HT1080 (cell line): ENCODE results near the gene RPS6KA4. TPM values are rescaled to one million over a fixed set of nuclear protein-coding genes. Genes with fewer than 3 reads are reported as not detected.

Experiments used
- DNase-seq: peaks from one replicate; pipeline ENCODE4 v3.0.0-alpha.2; 2015; ENCODE audit warnings: low read depth
- total RNA-seq: library from RNA; depleted of rRNA; stranded (reverse); fragments of >200 nt; shearing (Covaris generic); gene quantifications from 2 replicates; pipeline ENCODE4 v1.2.3, GENCODE V29; 2014

Gene RPS6KA4
- total RNA-seq, 1 experiment from 2014 or later, result 86.9 TPM

GRCh38 chr11:64324692-64325469, 34.1 kb upstream of the RPS6KA4 start:
- DNase-seq, result no peak

DNA sequence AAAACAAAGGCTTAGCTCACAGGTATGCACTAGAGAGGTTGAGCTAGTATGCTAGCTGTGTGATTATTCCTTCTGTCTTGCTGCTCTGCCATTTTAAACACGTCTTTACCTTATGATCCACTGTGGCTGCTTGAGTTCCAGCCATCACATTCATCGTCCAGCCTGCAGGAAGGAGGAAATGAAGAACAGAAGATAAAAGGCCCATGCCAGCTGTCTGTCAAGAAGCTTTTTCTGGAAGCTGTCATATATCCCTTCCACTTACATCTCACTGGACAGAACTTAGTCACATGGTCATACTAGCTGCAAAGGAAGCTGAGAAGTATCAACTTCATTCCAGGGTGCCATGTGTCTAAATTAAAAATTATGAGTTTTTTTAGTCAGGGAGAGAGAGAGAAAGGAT, 31.6 kb upstream of the RPS6KA4 start:
- no peak for DNase-seq

DNA sequence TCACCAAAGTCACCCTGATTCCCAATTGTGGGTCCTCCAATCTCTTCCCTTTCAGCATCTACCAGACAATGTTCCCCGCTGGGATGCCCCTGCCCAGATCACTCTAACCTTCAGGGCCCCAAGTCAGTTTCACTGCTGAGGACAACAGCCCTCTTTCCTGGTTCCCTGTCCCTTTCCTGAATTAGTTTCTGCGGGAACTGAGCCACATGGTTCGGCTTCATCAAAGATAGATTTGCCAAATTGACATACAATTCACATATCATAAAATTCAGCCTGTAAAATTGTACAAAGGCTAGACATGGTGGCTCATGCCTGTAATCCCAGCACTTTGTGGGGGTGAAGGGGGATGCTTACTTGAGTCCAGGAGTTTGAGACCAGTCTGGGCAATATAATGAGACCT, 31.0 kb upstream of the RPS6KA4 start:
- DNase-seq, result no peak

DNA sequence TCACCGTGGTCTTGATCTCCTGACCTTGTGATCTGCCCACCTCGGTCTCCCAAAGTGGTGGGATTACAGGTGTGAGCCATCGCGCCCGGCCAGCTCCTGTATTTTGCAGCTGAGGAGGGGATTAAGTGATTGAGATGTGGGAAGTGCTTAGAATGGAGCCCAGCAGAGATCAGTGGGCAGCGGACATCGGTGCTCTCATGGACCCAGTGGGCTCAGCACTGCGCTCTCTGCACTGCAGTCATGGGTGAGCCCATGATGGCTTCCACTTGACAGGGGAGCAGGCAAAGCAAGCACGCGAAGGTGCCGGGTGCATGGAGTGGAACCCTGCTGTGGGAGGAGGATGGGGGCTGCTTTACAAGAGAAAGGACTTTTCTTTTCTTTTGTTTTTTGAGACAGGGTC, 28.1 kb upstream of the RPS6KA4 start:
- no peak for DNase-seq

DNA sequence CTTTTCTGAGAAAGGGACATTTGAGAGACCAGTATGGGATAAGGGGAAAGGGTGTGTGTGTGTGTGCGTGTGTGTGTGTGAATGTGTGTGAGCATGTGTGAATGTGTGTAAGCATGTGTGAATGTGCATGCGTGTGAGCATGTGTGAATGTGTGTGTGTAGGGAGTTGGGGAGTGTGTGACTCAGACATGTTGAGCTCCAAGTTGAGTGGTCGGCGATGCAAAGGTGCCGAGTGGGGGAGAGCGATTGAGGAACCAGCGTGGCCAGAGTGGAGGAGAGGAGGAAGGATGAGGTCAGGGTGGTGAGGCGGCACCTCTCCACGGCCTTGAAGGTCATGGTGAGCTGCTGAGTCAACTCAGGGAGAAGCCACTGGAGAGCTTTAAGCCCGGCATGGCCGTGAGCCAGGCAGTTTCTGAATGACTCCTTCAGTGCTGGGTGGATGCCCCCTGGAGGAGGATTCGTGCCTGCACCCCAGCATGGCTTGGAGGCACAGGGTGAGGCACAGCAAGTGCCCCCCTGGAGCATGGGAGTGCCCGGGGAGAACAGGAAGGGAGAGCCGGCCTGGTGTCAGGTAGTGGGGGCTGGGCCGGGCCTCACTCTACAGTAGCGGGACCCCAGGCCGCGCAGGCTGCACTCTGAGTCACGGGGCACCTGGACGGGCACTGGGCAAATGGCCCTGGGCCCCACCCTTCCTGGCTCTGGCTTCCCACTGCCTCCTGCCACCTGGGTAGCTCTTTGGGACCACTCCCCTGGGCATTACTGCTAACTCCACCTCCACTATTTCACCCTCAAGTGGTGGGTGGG, 27.2 kb upstream of the RPS6KA4 start:
- DNase-seq, result peak; percentile 90

DNA sequence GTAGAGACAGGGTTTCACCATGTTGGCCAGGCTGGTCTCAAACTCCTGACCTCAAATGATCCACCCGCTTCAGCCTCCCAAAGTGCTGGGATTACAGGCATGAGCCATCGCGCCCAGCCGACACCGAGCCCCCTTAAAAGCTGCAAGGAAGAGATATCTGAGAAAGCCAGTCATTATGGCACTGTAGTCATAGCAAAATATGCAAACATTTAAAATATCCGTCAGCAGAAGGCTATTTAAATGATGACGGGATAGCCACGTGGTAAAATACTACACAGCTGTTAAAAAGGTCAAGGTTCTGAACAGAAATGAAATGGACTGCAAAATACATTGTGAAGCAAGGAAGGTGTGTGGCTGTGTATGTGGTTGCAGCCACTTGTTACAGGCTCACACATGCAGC, 25.4 kb upstream of the RPS6KA4 start:
- DNase-seq, result no peak

DNA sequence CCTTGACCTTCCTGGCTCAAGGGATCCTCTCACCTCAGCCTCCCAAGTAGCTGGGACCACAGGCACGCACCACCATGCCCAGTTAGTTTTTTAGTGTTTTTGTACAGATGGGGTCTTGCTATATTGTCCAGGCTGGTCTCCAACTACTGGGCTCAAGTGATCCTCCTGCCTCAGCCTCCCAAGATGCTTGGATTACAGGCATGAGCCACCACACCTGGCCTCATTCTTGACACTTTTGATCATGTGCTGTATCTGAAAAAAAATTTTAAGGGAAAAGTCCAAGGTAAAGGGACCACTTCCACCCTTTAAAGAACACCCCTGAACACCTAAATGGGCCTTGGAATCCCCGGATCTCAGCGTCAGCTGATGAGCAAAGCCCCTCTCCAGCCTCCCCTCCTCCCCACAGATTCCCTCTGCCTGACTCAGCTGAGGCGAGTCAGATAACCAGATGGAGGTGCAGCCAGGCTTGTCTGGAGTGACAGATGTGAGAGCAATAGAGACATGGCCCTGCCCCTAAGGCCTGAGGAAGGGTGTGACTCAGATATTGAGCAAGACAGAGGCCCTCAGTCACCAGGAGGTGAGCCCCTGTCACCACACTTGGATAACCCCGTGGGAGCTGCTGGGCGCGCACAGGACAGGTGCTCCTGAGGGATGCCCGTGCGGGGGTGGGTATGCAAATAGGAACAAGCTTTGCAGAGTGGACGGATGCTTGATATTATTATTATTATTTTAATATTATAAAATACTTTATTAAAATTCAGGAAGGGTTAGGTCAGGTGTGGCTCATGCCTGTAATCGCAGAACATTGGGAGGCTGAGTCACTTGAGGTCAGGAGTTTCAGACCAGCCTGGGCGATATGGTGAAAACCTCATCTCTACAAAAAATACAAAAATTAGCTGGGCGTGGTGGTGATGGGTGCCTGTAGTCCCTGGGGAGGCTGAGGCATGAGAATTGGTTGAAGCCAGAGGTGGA, 23.9 kb upstream of the RPS6KA4 start:
- peak; percentile 98 for DNase-seq

DNA sequence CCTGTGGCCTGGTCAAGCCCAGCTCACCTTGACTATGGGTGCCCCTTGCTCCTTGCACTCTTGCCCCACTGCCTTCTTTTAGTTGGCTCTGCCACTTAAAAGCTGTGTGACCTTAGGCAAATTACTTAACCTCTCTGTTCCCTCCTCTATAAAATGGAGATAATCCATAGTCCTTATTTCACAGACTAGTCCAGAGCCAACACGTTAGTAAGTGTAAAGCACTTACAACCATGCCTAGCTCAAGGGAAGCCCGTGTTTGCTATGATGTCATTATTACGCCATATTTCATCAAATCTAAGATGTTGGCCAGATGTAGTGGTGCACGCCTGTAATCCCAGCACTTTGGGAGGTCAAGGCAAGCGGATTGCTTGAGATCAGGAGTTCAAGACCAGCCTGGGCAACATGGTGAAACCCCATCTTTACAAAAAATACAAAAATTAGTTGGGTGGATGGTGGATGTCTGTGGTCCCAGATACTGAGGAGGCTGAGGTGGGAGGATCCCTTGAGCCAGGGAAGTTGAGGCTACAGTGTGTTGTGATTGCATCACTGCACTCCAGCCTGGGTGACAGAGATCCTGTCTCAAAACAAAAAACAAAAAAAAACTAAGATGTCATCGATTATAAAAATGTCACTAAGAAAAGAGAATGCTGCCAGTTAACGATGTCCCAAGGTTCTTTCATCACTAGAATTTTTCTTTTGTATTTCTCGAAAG, 21.3 kb upstream of the RPS6KA4 start:
- DNase-seq, result no peak

DNA sequence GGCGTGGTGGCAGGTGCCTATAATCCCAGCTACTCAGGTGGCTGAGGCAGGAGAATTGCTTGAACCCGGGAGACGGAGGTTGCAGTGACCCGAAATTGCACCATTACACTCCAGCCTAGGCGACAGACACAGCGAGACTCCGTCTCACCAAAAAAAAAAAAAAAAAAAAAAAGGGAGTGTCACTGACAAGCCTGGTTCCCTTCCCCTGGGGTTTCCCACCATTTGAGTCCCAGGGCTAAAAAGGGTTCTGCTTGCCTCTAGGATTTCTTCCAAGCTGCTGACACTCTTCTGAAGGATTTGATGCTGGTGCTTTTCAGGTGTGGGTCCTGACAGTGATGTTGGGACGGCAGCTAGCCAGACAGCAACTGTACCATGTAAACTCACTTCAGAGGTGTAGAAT, 20.2 kb upstream of the RPS6KA4 start:
- DNase-seq, result no peak

DNA sequence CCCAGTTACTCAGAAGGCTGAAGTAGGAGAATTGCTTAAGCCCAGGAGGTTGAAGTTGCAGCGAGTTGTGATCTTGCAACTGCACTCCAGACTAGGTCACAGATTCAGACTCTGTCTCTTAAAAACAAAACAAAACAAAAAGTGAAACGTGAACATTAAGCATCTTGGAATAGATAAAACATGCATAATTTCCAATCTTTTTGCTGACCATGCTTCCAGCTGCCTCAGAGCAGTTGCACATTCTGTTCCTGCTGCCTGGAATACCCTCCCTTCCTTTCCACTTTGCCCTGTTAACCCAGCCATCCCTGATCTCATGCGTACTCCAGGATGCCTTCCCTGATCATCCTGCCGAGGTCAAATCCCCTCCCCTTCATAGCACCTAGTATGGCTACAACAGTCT, 19.7 kb upstream of the RPS6KA4 start:
- DNase-seq, result no peak

GRCh38 chr11:64339754-64340408, 19.1 kb upstream of the RPS6KA4 start, which contains the start of gene CCDC88B:
Gene CCDC88B, plus strand, starts transcription at chr11:64340204. Its CDS starts 63 bp downstream, at chr11:64340267.
- no peak for DNase-seq

DNA sequence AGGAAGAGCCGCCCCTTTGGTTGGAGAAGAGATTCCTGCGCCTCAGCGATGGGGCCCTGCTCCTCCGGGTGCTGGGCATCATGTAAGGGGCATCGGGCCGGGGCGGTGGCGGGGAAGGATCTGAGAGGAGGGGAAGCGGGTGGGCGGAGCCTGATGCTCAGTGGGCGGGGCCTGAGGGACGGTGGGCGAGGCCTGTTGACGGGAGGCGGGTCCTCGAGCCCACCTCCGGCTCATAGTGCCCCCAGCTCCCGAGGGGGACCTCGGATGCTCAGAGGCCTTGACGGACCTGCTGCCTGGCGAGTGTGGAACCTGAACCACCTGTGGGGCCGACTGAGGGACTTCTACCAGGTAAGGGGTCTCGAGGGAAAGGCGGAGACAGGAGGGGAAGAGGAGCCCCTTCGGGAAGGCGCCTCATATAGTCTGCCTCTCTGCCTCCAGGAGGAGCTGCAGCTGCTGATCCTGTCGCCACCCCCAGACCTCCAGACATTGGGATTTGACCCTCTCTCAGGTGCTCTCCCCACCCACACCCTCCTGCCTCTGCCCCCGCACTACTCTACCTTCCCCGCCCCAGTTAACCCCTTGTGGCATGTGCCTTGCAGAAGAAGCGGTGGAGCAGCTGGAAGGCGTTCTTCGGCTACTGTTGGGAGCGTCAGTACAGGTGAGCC, 18.2 kb upstream of the RPS6KA4 start:
- no peak for DNase-seq

DNA sequence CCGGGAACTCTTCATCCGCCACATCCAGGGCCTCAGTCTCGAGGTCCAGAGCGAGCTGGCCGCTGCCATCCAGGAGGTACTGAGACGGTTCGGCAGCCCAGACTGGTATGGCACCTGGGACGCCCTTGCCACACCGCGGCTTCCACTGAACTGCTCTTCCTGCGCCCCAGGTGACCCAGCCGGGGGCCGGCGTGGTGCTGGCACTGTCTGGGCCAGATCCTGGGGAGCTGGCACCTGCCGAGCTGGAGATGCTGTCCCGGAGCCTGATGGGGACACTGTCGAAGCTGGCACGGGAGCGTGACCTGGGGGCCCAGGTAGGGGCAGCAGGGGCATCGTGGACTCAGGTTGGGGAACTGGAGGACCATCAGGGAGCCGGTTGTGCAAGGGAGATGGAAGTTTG, 17.5 kb upstream of the RPS6KA4 start:
- no peak for DNase-seq

DNA sequence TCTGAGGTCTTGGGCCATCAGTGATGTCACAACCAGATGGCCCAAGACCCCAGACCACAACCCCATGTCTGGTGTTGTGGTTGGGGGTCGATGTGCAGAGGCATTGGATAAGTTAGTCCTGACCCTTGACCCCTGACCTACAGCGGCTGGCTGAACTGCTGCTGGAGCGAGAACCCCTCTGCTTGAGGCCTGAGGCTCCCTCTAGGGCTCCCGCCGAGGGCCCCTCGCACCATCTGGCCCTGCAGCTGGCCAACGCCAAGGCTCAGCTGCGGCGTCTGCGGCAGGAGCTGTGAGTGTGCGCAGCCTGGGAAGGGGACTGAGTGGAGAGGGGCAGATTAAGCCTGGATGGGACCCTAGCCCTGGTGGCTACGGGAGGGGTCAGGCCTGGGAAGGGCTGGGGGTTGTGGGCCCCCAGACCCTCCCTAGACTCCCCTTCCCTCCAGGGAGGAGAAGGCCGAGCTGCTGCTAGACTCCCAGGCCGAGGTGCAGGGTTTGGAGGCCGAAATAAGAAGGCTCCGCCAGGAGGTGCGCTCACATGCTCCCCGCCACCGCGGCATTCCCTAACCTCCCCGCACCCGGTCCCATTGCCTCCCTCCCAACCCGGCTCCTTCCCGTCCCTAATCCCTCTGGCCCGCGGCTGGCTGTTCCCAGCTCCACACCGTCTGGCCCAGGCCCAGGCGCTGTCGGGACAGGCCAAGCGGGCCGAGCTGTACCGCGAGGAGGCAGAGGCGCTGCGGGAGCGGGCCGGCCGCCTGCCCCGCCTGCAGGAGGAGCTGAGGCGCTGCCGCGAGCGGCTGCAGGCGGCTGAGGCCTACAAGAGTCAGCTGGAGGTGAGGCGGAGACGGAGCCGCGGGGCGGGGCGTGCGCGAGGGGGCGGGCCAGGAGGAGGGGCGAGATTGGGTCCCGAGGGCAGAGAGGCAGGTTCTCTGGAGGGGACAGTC, 16.8 kb upstream of the RPS6KA4 start:
- peak; percentile 72 for DNase-seq

- no peak for DNase-seq
These were observed 15.9 kb upstream of the RPS6KA4 start for GRCh38 chr11:64342869-64343745.

- DNase-seq, result peak; percentile 27
These were observed 15.0 kb upstream of the RPS6KA4 start for GRCh38 chr11:64343767-64344559.

- DNase-seq, result no peak
These were observed 14.2 kb upstream of the RPS6KA4 start for GRCh38 chr11:64344787-64345186.
